LNCaP clone FGC (cell line): ENCODE results near the gene BTBD9.

ENCODE experiments used
- DNase-seq: peaks from one replicate; pipeline ENCODE4 v3.0.0-alpha.2; 2011; ENCODE audit warnings: low read depth
- H3K4me3 ChIP-seq: 2 replicates; pipeline ENCODE4 v1.5.1; 2011; ENCODE audit warnings: mild to moderate bottlenecking, low read depth, low read length, control low read depth
- TF ChIP-seq, protein P1 (sequence below): IDR thresholded peaks from 2 replicates; pipeline ENCODE4 v1.5.1; 2012; ENCODE audit warnings: mild to moderate bottlenecking; ENCODE audit not compliant: control insufficient read depth, insufficient read depth; ENCODE audit errors: extremely low read depth

BTBD9 gene

DNA sequence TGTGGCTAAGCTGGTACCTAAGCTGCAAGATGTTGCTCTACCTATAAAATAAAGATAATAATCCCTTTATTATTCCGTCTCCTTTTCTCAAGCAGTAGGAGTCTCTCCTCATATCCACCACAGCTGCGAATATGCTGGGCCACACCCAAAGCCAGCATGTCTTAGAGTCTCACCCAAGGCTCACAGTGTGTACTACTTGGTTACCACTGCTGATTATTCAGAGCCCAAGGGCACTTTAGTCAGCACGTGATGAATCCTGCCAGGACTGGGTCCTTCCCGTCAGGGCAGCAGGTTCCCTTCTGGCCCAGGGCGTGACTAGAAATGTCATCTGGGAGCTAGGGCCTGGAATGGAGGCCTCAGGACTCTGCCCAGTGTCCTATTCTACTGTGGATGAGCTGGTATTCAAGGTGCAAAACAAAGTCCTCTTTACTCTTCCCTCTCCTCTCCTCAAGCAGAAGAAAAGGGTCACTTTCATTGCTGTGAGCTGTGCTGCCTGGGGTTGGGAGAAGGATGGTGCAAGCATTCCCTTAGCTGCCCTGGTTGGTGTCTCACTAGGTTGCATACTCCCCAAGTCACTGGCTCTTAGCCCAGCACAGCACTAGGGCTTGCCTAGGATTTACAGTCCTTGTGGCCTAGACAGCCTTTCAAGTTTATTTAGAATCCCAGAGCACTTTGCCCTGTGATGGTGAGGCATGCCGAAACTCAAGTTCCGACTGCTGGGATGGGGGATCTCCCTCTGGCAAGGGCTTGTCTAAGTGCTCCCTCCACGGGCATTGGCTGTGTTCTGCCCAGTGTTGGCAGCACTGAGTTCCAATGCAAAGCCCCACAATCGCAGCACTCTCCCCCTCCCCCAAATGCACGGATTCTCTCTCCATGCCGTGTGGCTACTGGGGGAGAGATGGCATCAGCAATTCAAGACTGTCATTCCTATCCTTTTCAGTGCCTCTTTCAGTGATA is 320.2 kb downstream of the BTBD9 start:
- TF ChIP-seq, protein P1, sequence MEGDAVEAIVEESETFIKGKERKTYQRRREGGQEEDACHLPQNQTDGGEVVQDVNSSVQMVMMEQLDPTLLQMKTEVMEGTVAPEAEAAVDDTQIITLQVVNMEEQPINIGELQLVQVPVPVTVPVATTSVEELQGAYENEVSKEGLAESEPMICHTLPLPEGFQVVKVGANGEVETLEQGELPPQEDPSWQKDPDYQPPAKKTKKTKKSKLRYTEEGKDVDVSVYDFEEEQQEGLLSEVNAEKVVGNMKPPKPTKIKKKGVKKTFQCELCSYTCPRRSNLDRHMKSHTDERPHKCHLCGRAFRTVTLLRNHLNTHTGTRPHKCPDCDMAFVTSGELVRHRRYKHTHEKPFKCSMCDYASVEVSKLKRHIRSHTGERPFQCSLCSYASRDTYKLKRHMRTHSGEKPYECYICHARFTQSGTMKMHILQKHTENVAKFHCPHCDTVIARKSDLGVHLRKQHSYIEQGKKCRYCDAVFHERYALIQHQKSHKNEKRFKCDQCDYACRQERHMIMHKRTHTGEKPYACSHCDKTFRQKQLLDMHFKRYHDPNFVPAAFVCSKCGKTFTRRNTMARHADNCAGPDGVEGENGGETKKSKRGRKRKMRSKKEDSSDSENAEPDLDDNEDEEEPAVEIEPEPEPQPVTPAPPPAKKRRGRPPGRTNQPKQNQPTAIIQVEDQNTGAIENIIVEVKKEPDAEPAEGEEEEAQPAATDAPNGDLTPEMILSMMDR: no peak
- no peak for DNase-seq
- H3K4me3 ChIP-seq: no peak overlapping the region

DNA sequence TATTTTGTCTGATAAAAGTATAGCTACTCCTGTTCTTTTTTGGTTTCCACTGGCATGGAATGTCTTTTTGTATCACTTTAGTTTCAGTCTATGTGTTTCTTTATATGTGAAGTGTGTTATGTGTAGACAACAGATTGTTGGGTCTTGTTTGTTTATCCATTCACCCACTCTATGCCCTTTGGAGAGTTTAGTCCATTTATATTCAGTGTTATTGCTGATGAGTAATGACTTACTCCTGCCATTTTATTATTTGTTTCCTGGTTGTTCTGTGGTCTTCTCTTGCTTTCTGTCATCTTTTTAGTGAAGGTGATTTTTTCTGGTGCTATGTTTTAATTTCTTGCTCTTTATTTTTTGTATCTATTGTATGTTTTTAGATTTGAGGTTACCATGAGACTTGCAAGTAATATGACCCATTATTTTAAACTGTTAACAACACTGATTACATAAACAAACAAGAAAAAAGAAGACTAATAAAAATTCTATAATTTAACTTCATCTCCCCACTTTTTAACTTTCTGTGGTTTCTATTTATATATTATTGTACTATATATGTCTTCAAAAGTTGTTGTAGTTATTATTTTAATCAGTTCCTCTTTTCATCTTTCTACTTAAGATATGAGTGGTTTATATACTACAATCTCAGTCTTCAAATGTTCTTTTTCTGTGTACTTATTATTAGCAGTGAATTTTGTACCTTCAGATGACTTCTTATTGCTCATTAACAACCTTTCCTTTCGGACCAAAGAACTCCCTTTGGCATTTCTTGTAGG is 323.4 kb downstream of the BTBD9 start:
- DNase-seq: no peak
- TF ChIP-seq, protein P1: no peak
- H3K4me3 ChIP-seq: no peak overlapping the region

DNA sequence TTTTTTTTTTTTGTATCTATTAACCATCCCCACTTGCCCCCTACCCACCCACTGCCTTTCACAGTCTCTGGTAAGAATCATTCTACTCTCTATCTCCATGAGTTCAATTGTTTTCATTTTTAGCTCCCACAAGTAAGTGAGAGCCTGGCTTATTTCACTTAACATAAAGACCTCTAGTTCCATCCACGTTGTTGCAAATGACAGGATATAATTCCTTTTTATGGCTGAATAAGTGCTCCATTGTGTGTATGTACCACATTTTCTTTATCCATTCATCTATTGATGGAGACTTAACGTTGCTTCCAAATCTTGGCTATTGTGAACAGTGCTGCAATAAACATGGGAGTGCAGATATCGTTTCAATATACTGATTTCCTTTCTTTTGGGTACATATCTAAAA is 328.5 kb downstream of the BTBD9 start:
- TF ChIP-seq, protein P1: no peak
- DNase-seq: no peak
- no peak overlapping the region for H3K4me3 ChIP-seq

DNA sequence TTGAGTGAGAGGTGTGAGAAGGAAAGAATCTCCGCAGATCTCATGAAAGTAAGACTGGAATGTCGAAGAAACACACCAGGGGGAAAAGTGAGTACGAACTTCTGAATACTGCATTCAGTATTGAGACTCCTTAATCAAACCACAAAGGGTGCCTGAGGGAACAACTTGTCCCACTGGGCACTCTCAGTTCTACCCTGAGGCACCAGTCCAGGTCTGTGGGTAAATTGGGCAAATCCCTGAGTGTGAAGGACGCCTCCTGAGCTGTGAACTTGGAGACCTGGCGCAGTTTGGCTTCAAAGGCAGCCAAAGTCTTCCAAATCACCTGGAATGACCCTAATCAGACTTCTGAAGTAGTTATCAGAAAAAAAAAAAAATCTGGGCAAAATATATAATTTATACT is 329.7 kb downstream of the BTBD9 start:
- DNase-seq: no peak
- TF ChIP-seq, protein P1: no peak
- H3K4me3 ChIP-seq: no peak overlapping the region

DNA sequence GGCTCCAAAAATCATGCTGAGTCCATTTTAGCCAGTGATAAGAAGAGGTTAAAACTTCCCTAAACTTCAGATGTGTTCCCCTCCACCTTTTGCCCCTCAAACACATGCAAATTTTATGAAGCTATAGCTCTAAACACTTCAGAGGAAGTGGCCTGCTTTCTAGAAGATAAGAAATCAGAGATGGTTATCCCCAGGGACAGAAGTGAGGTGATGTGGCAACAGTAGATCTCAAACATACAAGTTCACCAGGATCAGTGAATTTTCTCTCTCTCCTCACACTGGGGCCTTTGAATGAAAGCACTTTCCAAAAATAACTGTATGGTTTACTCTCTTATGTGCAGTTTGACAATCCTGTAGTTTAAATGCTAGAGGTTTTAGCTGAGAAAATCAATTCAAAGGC is 332.0 kb downstream of the BTBD9 start:
- TF ChIP-seq, protein P1: no peak
- H3K4me3 ChIP-seq: peak overlapping the region; percentile 15; the same call in 1 of the 2 replicates
- DNase-seq: no peak

DNA sequence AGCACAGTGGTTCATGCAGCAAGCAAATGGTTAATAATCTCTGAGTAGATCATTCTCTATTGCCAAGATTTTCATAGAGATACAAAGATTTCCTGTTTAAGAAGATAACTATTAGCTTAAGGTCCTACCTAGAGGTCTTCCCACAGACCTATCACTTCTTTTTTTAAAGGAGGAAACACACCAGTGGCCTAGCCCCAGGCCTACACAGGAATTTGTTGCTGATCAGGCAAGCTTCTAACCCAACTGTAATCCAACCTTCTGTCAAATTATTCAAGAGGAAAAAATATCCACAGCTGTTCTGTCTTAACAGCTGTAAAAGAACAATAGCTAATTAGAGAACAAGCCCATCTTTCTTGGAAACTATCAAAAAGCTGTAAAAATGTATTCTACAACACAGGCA is 332.8 kb downstream of the BTBD9 start:
- H3K4me3 ChIP-seq: no peak overlapping the region
- no peak for DNase-seq
- TF ChIP-seq, protein P1: no peak
